Caco-2 (cell line): ENCODE measurements around the gene SHF. TPM values are rescaled to one million over a fixed set of nuclear protein-coding genes. Genes with fewer than 3 reads are reported as not detected.

Source experiments
- BruUV-seq: library from RNA; stranded (reverse); fragments of 400-500 nt; replicated peaks from 2 replicates; lab custom pipeline; 2021; lab: Mats Ljungman, UMichigan
- CTCF ChIA-PET: fragments of 300-600 bp; sonication (Branson Sonifier 250); formaldehyde crosslinking; loops from one replicate; lab custom pipeline; 2022; ENCODE audit warnings: antibody characterized with exemption; lab: Charles Lee
- POLR2A ChIA-PET: fragments of 300-600 bp; sonication (Branson Sonifier 250); formaldehyde crosslinking; loops from one replicate; lab custom pipeline; 2022; ENCODE audit warnings: antibody characterized with exemption; lab: Charles Lee
- DNase-seq, 2 experiments: peaks; one replicate each; pipeline versions ENCODE4 v3.0.0 to v3.0.0-alpha.2; 2020 to 2022
- H3K27me3 ChIP-seq: replicated peaks from 2 replicates; pipeline ENCODE4 v1.6.0; 2011; ENCODE audit warnings: low read length; ENCODE audit not compliant: control insufficient read depth, insufficient read depth
- H3K36me3 ChIP-seq: 2 replicates; pipeline ENCODE4 v1.5.1; 2011; ENCODE audit warnings: low read length; ENCODE audit not compliant: control insufficient read depth, insufficient read depth
- H3K4me1 ChIP-seq: fragments of 250-450 bp; sonication (Bioruptor Pico); 2 replicates; pipeline ENCODE4 v1.5.1; 2020; ENCODE audit warnings: mild to moderate bottlenecking
- H3K4me3 ChIP-seq: 2 replicates; pipeline ENCODE4 v1.5.1; 2011; ENCODE audit warnings: low read depth, mild to moderate bottlenecking, control low read depth, low read length
- H3K9me3 ChIP-seq: fragments of 250-450 bp; sonication (Bioruptor Pico); 2 replicates; pipeline ENCODE4 v1.5.1; 2020; ENCODE audit warnings: mild to moderate bottlenecking, moderate library complexity
- H3K27ac Mint-ChIP-seq: one replicate; pipeline ENCODE4 v1.8.0; 2022; ENCODE audit warnings: mixed read lengths; ENCODE audit not compliant: unreplicated experiment
- H3K27me3 Mint-ChIP-seq: one replicate; pipeline ENCODE4 v1.8.0; 2022; ENCODE audit warnings: mixed read lengths; ENCODE audit not compliant: insufficient read depth, unreplicated experiment
- H3K36me3 Mint-ChIP-seq: one replicate; pipeline ENCODE4 v1.8.0; 2022; ENCODE audit warnings: mild to moderate bottlenecking, mixed read lengths; ENCODE audit not compliant: insufficient read depth, unreplicated experiment
- H3K4me1 Mint-ChIP-seq: one replicate; pipeline ENCODE4 v1.8.0; 2022; ENCODE audit warnings: low read depth, mixed read lengths; ENCODE audit not compliant: unreplicated experiment
- H3K4me3 Mint-ChIP-seq: one replicate; pipeline ENCODE4 v1.8.0; 2022; ENCODE audit warnings: mild to moderate bottlenecking, moderate library complexity, mixed read lengths; ENCODE audit not compliant: unreplicated experiment
- H3K9me3 Mint-ChIP-seq: one replicate; pipeline ENCODE4 v1.8.0; 2022; ENCODE audit warnings: mixed read lengths; ENCODE audit not compliant: unreplicated experiment
- CTCF ChIP-seq, 2 experiments: fragments of 200-600 bp in 1 of 2; IDR thresholded peaks; 1 replicate in 1 of 2; 2 replicates in 1 of 2; pipeline versions ENCODE4 v1.5.1 to v1.8.0; 2011 to 2022; ENCODE audit warnings: antibody characterized with exemption in 1 of 2, control low read depth in 1 of 2, inconsistent platforms in 1 of 2, low read depth in 1 of 2, low read length in 1 of 2, mild to moderate bottlenecking in 1 of 2, moderate library complexity in 1 of 2; ENCODE audit not compliant: insufficient read depth in 1 of 2, severe bottlenecking in 1 of 2, unreplicated experiment in 1 of 2
- intact Hi-C: fragments of 100-400 bp; cut with micrococcal nuclease; formaldehyde crosslinking; loops from one replicate; pipeline ENCODE4 v1.10.0; 2022; ENCODE audit not compliant: unreplicated experiment
- total RNA-seq: library from RNA; stranded (reverse); gene quantifications from 2 replicates; pipeline ENCODE4 v1.2.3, GENCODE V29; 2022

Gene SHF
- total RNA-seq, 1 experiment from 2014 or later = 11.9 TPM

- ChIA-PET CTCF (no interaction called here), POLR2A (no interaction called here)
- no peaks in the 10 kb centered on the region for H3K4me1 ChIP-seq
- intact Hi-C loops = no loop called here
- H3K4me1 Mint-ChIP-seq = no peaks in the 10 kb centered on the region
- H3K9me3 ChIP-seq = no peaks in the 10 kb centered on the region
- no peaks in the 10 kb centered on the region for H3K36me3 ChIP-seq
- no peaks in the 10 kb centered on the region for H3K27me3 ChIP-seq
- peaks cover 30% of the 10 kb centered on the region for H3K9me3 Mint-ChIP-seq
- H3K27ac Mint-ChIP-seq = no peak overlapping the region
- TF ChIP-seq CTCF (IDR thresholded peaks at IDR 0.05; ENCODE audit: insufficient read depth in 1 of 2, low read depth in 1 of 2, low read length in 1 of 2, severe bottlenecking in 1 of 2, unreplicated experiment in 1 of 2) = no peak
- no TSS peak for BruUV-seq
- H3K4me3 ChIP-seq = no peak overlapping the region
- no peaks in the 10 kb centered on the region for H3K27me3 Mint-ChIP-seq
- DNase-seq = no peak
- H3K36me3 Mint-ChIP-seq = no peaks in the 10 kb centered on the region
- no peak overlapping the region for H3K4me3 Mint-ChIP-seq
These were observed 44.2 kb upstream of the SHF start for GRCh38 chr15:45231864-45232562.

GRCh38 chr15:45231132-45231531 is 43.4 kb upstream of the SHF start:
- H3K36me3 ChIP-seq = no peaks in the 10 kb centered on the region
- DNase-seq = no peak
- H3K27ac Mint-ChIP-seq = no peak overlapping the region
- ChIA-PET CTCF (no interaction called here), POLR2A (no interaction called here)
- no peaks in the 10 kb centered on the region for H3K4me1 Mint-ChIP-seq
- intact Hi-C loops = no loop called here
- H3K4me3 Mint-ChIP-seq = no peak overlapping the region
- H3K4me1 ChIP-seq = no peaks in the 10 kb centered on the region
- no peaks in the 10 kb centered on the region for H3K9me3 ChIP-seq
- no peaks in the 10 kb centered on the region for H3K27me3 Mint-ChIP-seq
- no peak for TF ChIP-seq CTCF (IDR thresholded peaks at IDR 0.05; ENCODE audit: insufficient read depth in 1 of 2, low read depth in 1 of 2, low read length in 1 of 2, severe bottlenecking in 1 of 2, unreplicated experiment in 1 of 2)
- peaks cover 26% of the 10 kb centered on the region for H3K9me3 Mint-ChIP-seq
- H3K4me3 ChIP-seq = no peak overlapping the region
- H3K36me3 Mint-ChIP-seq = no peaks in the 10 kb centered on the region
- BruUV-seq = no TSS peak
- H3K27me3 ChIP-seq = no peaks in the 10 kb centered on the region

GRCh38 chr15:45230245-45230965 is 42.6 kb upstream of the SHF start:
- H3K36me3 Mint-ChIP-seq = no peaks in the 10 kb centered on the region
- H3K27me3 ChIP-seq = no peaks in the 10 kb centered on the region
- no peak for TF ChIP-seq CTCF (IDR thresholded peaks at IDR 0.05; ENCODE audit: insufficient read depth in 1 of 2, low read depth in 1 of 2, low read length in 1 of 2, severe bottlenecking in 1 of 2, unreplicated experiment in 1 of 2)
- no peaks in the 10 kb centered on the region for H3K27me3 Mint-ChIP-seq
- H3K9me3 Mint-ChIP-seq = peaks cover 27% of the 10 kb centered on the region
- no TSS peak for BruUV-seq
- H3K4me1 Mint-ChIP-seq = no peaks in the 10 kb centered on the region
- ChIA-PET CTCF (no interaction called here), POLR2A (no interaction called here)
- intact Hi-C loops = no loop called here
- no peak for DNase-seq
- H3K36me3 ChIP-seq = no peaks in the 10 kb centered on the region
- no peaks in the 10 kb centered on the region for H3K9me3 ChIP-seq
- no peak overlapping the region for H3K4me3 Mint-ChIP-seq
- no peak overlapping the region for H3K27ac Mint-ChIP-seq
- H3K4me1 ChIP-seq = no peaks in the 10 kb centered on the region
- H3K4me3 ChIP-seq = no peak overlapping the region
